Endothelial cell of umbilical vein (primary cell): Measurements from ENCODE around the gene MYO18A. TPM values are rescaled to one million over a fixed set of nuclear protein-coding genes. Genes with fewer than 3 reads are reported as not detected.

Source experiments
- BruUV-seq: library from RNA; stranded (reverse); fragments of 400-500 nt; replicated peaks from 2 replicates; lab custom pipeline; 2021; lab: Mats Ljungman, UMichigan
- CTCF ChIA-PET: fragments of 300-600, 350-600 bp; sonication (Branson Sonifier 250); formaldehyde crosslinking; loops from one replicate; lab custom pipeline; 2021; ENCODE audit warnings: antibody characterized with exemption, inconsistent platforms; lab: Charles Lee
- POLR2A ChIA-PET: fragments of 300-600, 350-600 bp; sonication (Branson Sonifier 250); formaldehyde crosslinking; loops from one replicate; lab custom pipeline; 2021; ENCODE audit warnings: antibody characterized with exemption, inconsistent platforms; lab: Charles Lee
- DNase-seq: peaks from one replicate; pipeline ENCODE4 v3.0.0-alpha.2; 2011; ENCODE audit warnings: low read depth, low spot score
- FAIRE-seq: peaks from 2 replicates; lab custom pipeline; 2011; peaks lifted over from hg19 to GRCh38; lab: Jason Lieb, UNC
- H2AFZ ChIP-seq: 2 replicates; pipeline ENCODE4 v1.6.0; 2012; ENCODE audit warnings: low read depth, low read length, control low read depth, inconsistent platforms
- H3K27ac ChIP-seq: 2 replicates; pipeline ENCODE4 v1.5.1; 2011; ENCODE audit warnings: low read depth, mild to moderate bottlenecking, control low read depth, low read length, moderate library complexity; ENCODE audit not compliant: insufficient read depth
- H3K27me3 ChIP-seq, 2 experiments: 2 replicates each; pipeline versions ENCODE4 v1.6.0 to v1.6.1; 2011; ENCODE audit warnings: low read length in 2 of 2, mixed read lengths in 1 of 2; ENCODE audit not compliant: control insufficient read depth in 2 of 2, insufficient read depth in 2 of 2
- H3K36me3 ChIP-seq, 2 experiments: 2 replicates in 1 of 2; 3 replicates in 1 of 2; pipeline ENCODE4 v1.5.1; 2011; ENCODE audit warnings: low read length in 2 of 2, mild to moderate bottlenecking in 1 of 2, moderate library complexity in 1 of 2; ENCODE audit not compliant: control insufficient read depth in 2 of 2, insufficient read depth in 2 of 2; ENCODE audit errors: extremely low read depth in 1 of 2
- H3K4me1 ChIP-seq: 3 replicates; pipeline ENCODE4 v1.5.1; 2011; ENCODE audit warnings: mild to moderate bottlenecking, low read length; ENCODE audit not compliant: control insufficient read depth, insufficient read depth; ENCODE audit errors: extremely low read depth
- H3K4me2 ChIP-seq: 2 replicates; pipeline ENCODE4 v1.6.1; 2011; ENCODE audit warnings: low read length, control low read depth, mixed read lengths; ENCODE audit not compliant: insufficient read depth
- H3K4me3 ChIP-seq, 3 experiments: fragments of 200-600 bp in 1 of 3; sonication (generic), shearing (Covaris generic) in 1 of 3; replicated peaks in 1 of 3; 2 replicates each; pipeline ENCODE4 v1.5.1; 2011 to 2016; ENCODE audit warnings: control low read depth in 3 of 3, low read length in 3 of 3, mild to moderate bottlenecking in 2 of 3, inconsistent platforms in 1 of 3, low read depth in 1 of 3, moderate library complexity in 1 of 3; ENCODE audit not compliant: insufficient read depth in 1 of 3
- H3K79me2 ChIP-seq: 2 replicates; pipeline ENCODE4 v1.6.0; 2012; ENCODE audit warnings: low read length, inconsistent platforms; ENCODE audit not compliant: control insufficient read depth, insufficient read depth
- H3K9ac ChIP-seq: replicated peaks from 2 replicates; pipeline ENCODE3; 2011; ENCODE audit warnings: low read length, control low read depth; ENCODE audit not compliant: insufficient read depth; ENCODE audit errors: extremely low read depth
- H3K9me1 ChIP-seq: replicated peaks from 3 replicates; pipeline ENCODE4 v1.6.0; 2011; ENCODE audit warnings: mild to moderate bottlenecking, low read length; ENCODE audit not compliant: control insufficient read depth, insufficient read depth; ENCODE audit errors: extremely low read depth
- H3K9me3 ChIP-seq: replicated peaks from 2 replicates; pipeline ENCODE4 v1.5.1; 2012; ENCODE audit warnings: low read length, inconsistent platforms; ENCODE audit not compliant: control insufficient read depth, insufficient read depth
- H4K20me1 ChIP-seq: replicated peaks from 2 replicates; pipeline ENCODE3; 2011; ENCODE audit warnings: mild to moderate bottlenecking, low read length; ENCODE audit not compliant: control insufficient read depth, insufficient read depth; ENCODE audit errors: extremely low read depth
- CTCF ChIP-seq, 2 donors: IDR thresholded peaks; 1 replicate in 1 of 2; 2 replicates in 1 of 2; pipeline ENCODE4 v1.5.1; 2011; ENCODE audit warnings: low read length in 2 of 2, mild to moderate bottlenecking in 2 of 2, moderate library complexity in 2 of 2, control low read depth in 1 of 2, inconsistent platforms in 1 of 2, low read depth in 1 of 2; ENCODE audit not compliant: insufficient read depth in 1 of 2; ENCODE audit errors: extremely low read depth in 1 of 2
- EZH2 ChIP-seq: IDR thresholded peaks from 2 replicates; pipeline ENCODE4 v1.6.1; 2012; ENCODE audit warnings: borderline replicate concordance, low read depth, mild to moderate bottlenecking, moderate library complexity, low read length, inconsistent platforms; ENCODE audit not compliant: severe bottlenecking
- FOS ChIP-seq: IDR thresholded peaks from 2 replicates; pipeline ENCODE4 v1.6.1; 2011; ENCODE audit warnings: mild to moderate bottlenecking, low read length, moderate library complexity, borderline replicate concordance; ENCODE audit not compliant: insufficient read depth
- GATA2 ChIP-seq: IDR thresholded peaks from 2 replicates; pipeline ENCODE4 v1.7.0; 2011; ENCODE audit warnings: low read depth, mild to moderate bottlenecking, moderate library complexity, mixed read lengths, low read length; ENCODE audit not compliant: insufficient read length, insufficient read depth
- JUN ChIP-seq: IDR thresholded peaks from 2 replicates; pipeline ENCODE4 v1.6.1; 2011; ENCODE audit warnings: borderline replicate concordance, low read depth; ENCODE audit not compliant: insufficient read length, insufficient read depth
- MAX ChIP-seq: IDR thresholded peaks from 2 replicates; pipeline ENCODE4 v1.6.1; 2011; ENCODE audit not compliant: insufficient read depth, insufficient read length
- MYC ChIP-seq: IDR thresholded peaks from one replicate; pipeline ENCODE4 v1.6.1; 2011; ENCODE audit warnings: mild to moderate bottlenecking, low read depth, low read length
- POLR2A ChIP-seq: IDR thresholded peaks from 2 replicates; pipeline ENCODE4 v1.6.1; 2012; ENCODE audit warnings: low read depth, mild to moderate bottlenecking, control low read depth, low read length
- POLR2AphosphoS5 ChIP-seq: IDR thresholded peaks from 2 replicates; pipeline ENCODE4 v1.6.1; 2012; ENCODE audit warnings: low read depth, mild to moderate bottlenecking, control low read depth, low read length, moderate library complexity; ENCODE audit not compliant: insufficient read depth
- dilution Hi-C: fragments of 300-500 bp; cut with MboI; formaldehyde crosslinking; loops from one replicate; pipeline ENCODE4 v1.15.0; 2019; ENCODE audit warnings: low sequenced_read_pairs; ENCODE audit not compliant: extremely low pct_ligation_motif_present
- intact Hi-C: fragments of 100-400 bp; cut with micrococcal nuclease; formaldehyde crosslinking; loops from one replicate; pipeline ENCODE4 v1.10.0; 2022
- polyA plus RNA-seq, 4 experiments: library from polyadenylated mRNA; depleted of rRNA in 3 of 4; stranded (reverse) in 3 of 4; unstranded in 1 of 4; fragments of >200 nt; gene quantifications; 2 replicates each; pipeline versions ENCODE4 v1.2.1 to v1.2.3, GENCODE V29; 2011 to 2012; ENCODE audit warnings: missing spikeins in 1 of 4
- total RNA-seq: library from RNA; stranded (reverse); gene quantifications from 2 replicates; pipeline ENCODE4 v1.2.3, GENCODE V29; 2021

The MYO18A gene
- total and polyA plus RNA-seq, 2 donors (not counting 3 experiments of a cell fraction or from before 2014, with no cell fraction given), result 3.9 to 28.3 TPM

- no peak for TF ChIP-seq JUN
- no peak for TF ChIP-seq POLR2A
- no peak for TF ChIP-seq CTCF (IDR thresholded peaks at IDR 0.05; ENCODE audit: extremely low read depth in 1 of 2, insufficient read depth in 1 of 2, low read depth in 1 of 2, low read length in 2 of 2)
- TF ChIP-seq MYC, result no peak
- no peak for TF ChIP-seq EZH2
- TF ChIP-seq POLR2AphosphoS5, result no peak
- no peak for TF ChIP-seq FOS
- TF ChIP-seq MAX, result no peak
- TF ChIP-seq GATA2, result no peak
- H3K9ac ChIP-seq, result no peak overlapping the region
- no peaks in the 10 kb centered on the region for H3K4me1 ChIP-seq
- no peak overlapping the region for H3K4me2 ChIP-seq
- H3K27me3 ChIP-seq, result peaks cover 4% of the 10 kb centered on the region in 2 experiments
- dilution Hi-C loops (no loop called here), intact Hi-C loops (loop anchor here (5.0 kb wide), 1 partner anchor 88 kb away; no protein-coding TSS in a partner anchor)
- no peak overlapping the region for H3K27ac ChIP-seq
- H3K9me1 ChIP-seq, result no peaks in the 10 kb centered on the region
- H3K36me3 ChIP-seq, result no peaks in the 10 kb centered on the region
- no peaks in the 10 kb centered on the region for H3K9me3 ChIP-seq
- H3K4me3 ChIP-seq, result no peak overlapping the region
- no TSS peak for BruUV-seq
- no peak overlapping the region for H2AFZ ChIP-seq
- no peaks in the 10 kb centered on the region for H4K20me1 ChIP-seq
- DNase-seq, result no peak
- FAIRE-seq, result no peak
- ChIA-PET CTCF (interaction anchor here (1.1 to 1.7 kb wide), 2 partner anchors 62 to 89 kb away, joined by 4 to 5 read pairs; no protein-coding TSS in a partner anchor), POLR2A (no interaction called here)
- H3K79me2 ChIP-seq, result no peaks in the 10 kb centered on the region
Measured at GRCh38 chr17:29054835-29055234, 125.4 kb downstream of the MYO18A start.
